ENCODE results near the gene APBB1IP.
"Not testable (repeated sequence)": the region's sequence is repeated elsewhere in the genome, so short reads cannot be mapped to it uniquely, and the experiment has no call there.

The APBB1IP gene

DNA sequence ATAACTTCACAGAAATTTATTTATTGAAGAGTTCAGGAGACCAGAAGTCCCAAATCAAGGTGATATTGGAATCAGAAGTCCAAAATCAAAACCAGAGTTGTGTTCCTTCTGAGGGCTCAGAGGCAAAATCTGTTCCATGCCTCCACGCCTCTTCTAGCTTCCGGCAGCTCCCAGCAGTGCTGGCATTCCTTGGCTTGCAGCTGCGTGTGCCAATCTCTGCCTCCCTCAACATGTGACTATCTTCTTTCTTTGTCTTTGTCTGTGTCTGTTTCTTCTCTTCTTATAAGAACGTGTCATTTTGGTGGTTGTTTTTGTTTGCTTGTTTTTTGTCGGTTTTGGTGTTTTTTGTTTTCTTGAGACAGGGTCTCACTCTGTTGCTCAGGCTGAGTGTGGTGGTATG is 116.1 kb downstream of the APBB1IP start:
- no peak for DNase-seq (ENCODE audit: low read depth in 1 of 2, low spot score in 1 of 2)

DNA sequence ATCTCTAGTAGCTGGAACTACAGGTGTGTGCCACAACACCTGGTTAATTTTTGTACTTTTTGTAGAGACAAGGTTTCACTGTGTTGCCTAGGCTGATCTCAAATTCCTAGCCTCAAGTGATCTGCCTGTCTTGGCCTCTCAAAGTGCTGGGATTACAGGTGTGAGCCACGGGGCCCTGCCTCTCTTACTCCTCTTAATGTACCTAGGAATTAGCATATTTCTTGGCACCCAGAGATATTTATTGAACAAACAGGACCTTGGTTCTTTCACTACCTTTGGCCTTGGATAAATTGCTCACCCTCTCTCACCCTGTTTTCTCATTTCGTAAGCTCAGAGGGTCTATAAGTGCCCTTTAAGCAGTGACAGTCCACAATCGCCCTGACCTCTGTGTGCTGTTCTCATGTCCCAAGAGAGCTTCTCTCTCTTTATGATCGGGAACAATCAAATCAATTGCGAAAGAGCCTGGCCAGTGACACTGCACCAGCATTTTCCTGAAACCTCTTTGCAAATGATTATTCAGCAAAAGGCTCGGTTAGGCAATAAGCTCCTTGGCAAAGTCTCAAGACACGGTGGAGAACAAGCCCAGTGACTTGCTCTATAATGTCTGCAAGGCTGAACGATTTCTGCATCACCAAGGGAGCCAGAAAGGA is 117.7 kb downstream of the APBB1IP start:
- DNase-seq (ENCODE audit: low read depth in 1 of 2, low spot score in 1 of 2): no peak

DNA sequence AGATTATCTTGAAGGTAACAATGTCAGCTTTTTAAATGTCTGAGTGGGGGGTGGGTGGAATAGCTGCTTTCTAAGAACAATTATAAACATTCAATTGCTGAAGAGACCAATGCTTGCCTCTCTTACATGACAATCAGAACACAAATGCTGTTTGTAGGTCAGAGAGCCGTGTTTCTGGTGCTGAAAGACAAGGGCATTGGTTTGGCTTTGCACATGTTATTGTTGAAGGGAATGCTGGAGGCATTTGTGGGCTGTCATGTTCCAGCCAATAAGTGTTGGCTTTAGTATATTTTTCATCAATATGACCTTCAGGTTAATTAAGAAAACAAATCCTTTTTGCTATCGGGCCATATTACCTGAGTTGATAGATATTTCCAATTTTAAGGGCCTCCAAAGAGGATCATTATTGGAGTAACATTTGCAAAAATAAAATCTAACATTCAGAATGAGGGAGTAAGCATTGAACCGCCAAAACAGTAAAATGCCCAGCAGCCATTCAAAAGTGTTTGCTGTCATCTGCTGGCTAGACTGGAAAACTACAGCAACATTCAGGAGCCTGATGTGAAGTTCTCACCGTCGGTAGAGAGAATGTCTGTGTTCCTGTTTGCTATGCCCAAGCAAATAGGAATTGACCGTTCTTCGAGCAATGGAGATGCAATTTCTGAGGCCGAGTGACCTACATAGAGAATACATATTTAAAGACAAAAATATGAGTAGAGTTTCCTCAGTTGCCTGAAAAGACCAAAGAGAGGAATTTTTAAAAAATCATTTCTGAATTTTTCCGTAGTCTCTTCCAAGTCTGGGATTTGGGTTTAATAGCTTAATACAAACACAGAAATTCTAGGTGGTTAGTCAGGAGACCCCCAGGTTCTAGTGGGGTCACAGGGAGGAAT is 118.9 kb downstream of the APBB1IP start:
- peak in 1 of 2 donors; percentile 39 for DNase-seq (ENCODE audit: low read depth in 1 of 2, low spot score in 1 of 2)

DNA sequence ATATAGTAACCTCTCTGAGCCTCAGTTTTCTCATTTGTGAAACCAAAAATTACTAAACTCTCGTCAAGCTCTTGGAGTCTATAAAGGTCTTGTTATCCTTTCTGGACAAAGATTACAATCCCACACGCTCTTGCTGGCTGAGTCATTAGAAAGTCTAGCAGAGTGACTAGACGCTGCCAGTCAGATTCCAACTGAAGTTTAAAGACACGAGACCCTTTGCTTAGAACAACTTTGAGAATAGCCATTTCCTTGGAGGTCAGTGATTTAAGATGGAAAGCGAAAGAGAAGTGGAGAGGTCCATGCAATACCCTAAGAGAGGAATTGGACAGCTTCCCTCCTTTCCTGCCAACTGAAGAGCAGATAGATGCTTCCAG is 119.5 kb downstream of the APBB1IP start:
- DNase-seq (ENCODE audit: low read depth in 1 of 2, low spot score in 1 of 2): no peak

DNA sequence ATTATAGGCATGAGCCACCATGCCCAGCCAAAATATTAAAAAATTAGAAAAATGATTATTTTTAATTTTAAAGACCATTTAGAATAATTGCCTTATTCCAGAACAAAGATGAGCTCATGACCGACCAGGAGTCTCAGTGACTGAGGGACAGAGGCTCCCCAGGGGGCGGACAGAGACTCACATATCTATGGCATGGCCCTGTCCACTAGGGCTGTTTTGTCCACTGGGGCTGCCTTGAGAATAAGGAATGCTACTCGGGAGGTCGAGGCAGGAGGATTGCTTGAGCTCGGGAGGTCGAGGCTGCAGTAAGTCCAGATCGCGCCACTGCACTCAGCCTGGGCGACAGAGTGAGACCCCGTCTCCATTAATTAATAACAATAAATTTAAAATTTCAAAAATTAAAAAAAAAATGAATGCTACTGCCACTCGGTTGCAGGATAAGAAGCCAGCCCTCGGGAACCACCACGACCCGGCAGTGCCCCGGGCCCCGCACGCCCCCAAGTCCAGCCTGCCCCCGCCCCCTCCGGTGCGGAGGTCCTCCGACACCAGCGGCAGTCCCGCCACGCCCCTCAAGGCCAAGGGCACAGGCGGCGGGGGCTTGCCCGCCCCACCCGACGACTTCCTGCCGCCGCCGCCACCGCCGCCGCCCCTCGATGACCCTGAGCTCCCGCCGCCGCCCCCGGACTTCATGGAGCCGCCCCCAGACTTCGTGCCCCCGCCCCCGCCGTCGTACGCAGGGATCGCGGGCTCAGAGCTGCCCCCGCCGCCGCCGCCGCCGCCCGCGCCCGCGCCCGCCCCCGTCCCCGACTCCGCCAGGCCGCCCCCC is 128.6 kb downstream of the APBB1IP start:
- DNase-seq (ENCODE audit: low read depth in 1 of 2, low spot score in 1 of 2): no peak

DNA sequence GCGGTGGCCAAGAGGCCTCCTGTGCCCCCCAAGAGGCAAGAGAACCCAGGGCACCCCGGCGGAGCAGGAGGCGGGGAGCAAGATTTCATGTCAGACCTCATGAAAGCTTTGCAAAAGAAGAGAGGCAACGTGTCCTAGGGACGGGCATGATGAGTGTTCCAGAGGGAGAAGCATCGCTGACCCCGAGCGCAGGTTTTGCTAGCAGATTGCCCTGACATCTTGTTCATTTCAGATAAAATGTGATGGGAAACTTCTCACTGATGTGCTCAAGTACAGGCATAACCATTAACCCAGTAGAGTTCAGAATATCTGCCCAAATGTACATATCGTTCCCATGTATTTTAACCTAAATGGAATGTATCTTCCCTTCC is 129.2 kb downstream of the APBB1IP start:
- DNase-seq (ENCODE audit: low read depth in 1 of 2, low spot score in 1 of 2): no peak

DNA sequence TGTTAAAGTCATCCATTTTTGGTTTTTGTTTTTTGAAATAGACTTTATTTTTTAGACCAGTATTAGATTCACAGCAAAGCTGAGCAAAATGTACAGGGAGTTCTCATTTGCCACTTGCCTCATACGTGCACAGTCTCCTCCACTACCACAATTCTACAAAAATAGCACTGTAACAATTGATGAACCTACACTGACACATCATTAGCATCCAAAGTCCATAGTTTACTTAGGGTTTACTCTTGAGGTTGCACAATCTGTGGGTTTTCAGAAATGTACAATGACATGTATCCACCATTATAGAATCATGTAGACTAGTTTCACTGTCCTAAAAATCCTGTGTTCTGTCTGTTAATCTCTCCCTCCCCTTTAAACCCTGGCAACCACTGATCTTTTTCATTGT is 133.5 kb downstream of the APBB1IP start:
- no peak for DNase-seq (ENCODE audit: low read depth in 1 of 2, low spot score in 1 of 2)

DNA sequence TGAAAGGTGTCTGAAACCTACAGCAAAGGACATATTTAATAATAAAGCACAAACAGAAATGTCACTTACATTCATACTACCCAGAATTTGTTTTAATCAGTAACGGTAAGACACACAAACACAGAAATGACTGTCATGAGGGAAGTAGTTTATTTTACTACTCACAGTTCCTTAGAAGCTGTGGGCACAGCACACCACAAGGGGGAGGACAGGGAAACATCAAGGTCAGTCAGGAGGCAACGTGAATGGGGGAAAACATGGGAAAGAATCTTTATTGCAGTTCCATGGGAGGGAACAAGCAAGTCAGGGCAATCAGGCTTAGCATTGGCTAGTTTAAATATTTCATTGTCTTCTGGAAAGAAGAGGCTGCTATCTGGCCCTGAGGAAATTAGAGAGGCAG is 135.5 kb downstream of the APBB1IP start:
- DNase-seq (ENCODE audit: low read depth in 1 of 2, low spot score in 1 of 2): no peak

DNA sequence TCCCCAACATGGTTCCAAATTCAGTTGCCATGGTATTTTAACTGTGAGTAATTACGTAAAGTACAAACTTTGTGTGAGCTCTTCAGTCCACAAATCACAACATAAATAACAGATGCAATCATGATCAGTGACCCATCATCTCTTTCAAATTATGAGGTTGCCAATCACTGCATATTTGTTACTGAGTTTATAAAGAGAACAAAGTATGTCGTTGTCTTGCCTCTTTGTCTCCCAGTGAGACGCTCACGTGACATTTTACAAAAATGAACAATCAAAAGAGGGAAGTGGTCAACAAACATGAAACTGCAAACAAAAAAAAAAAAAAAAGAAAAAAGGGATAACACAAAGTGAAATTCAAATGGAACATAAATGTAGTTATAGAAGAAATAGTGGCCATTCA is 136.6 kb downstream of the APBB1IP start:
- no peak for DNase-seq (ENCODE audit: low read depth in 1 of 2, low spot score in 1 of 2)

DNA sequence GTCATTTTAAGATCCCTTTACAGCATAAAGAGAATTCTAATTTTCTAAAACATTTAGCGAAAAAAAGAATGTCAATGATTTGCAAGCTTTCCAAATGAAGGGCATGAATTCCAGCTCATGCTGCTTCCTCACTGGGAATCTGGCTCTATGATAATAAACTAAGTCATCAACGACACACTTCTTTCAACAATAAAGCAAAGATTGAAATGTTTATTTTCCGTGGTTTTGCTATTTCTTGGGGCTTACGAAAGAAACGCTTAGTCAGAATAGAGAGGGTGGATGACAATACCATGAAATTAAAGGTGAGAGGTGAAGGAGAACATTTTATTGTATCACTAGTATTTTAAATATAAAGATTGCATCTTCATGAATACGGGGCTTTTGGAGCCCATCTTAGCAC is 140.2 kb downstream of the APBB1IP start:
- DNase-seq (ENCODE audit: low read depth in 1 of 2, low spot score in 1 of 2): not testable (repeated sequence)

DNA sequence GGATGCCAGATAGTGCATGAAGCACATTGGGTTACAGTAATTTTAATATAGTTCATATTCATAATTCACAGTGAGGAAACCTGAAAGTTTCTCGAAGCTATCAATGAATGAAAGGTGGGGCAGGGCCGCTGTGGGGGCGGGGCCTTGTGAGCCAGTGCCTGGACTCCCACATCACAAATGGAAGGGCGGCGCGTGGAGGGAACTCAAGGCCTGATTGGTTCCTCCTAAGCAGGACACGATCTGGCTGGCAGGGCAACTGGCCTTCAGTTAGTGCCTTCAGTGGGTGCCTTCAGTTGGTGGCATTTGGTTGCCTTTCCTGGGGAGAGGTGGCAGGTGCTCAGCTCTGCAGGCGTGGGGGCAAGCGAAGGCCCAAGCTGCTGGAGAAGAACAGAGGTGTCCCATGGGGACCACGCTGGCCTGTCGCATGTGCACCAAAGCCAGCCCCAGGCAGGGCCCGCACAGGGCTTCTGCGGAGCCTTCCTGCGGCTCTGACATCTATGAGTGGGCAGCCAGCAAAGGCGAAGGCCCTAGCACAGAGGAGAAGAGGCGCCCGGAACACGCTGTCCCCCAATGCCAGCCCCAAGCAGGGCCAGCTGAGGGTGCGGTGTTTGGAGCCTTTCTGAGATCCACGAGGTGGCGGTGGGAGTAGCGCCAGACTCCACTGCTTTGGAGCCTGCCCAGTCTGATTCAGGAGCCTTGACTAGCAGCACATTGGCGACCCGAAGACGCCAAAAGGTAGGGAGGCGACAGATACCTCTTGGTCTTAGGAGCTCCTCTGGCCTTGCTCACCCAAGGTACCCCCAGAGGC is 141.3 kb downstream of the APBB1IP start:
- DNase-seq (ENCODE audit: low read depth in 1 of 2, low spot score in 1 of 2): no peak

DNA sequence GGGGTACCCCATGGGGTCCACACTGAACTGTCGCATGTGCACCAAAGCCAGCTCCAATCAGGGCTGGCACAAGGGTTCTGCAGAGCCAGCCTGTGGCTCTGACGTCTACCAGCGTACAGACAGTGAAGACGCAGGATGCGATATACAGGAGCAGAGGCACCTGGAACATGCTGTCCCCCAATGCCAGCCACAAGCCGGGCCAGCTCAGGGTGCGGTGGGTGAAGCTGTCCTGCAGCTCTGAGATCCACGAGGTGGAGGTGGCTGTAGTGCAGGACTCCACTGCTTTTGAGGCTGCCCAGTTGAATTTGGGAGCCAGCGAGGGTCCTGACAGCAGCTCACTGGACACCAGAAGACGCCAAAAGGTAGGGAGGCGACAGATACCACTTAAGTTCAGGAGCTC is 148.1 kb downstream of the APBB1IP start:
- DNase-seq (ENCODE audit: low read depth in 1 of 2, low spot score in 1 of 2): no peak

DNA sequence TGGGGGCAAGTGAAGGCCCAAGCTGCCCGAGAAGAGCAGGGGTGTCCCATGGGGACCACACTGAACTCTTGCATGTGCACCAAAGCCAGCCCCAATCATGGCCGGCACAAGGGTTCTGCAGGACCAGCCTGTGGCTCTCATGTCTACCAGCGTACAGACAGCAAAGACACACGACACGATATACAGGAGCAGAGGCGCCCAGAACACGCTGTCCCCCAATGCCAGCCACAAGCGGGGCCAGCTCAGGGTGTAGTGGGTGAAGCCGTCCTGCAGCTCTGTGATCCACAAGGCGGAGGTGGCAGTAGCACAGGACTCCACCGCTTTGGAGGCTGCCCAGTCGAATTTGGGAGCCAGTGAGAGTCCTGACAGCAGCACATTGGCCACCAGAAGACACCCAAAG is 150.5 kb downstream of the APBB1IP start:
- DNase-seq (ENCODE audit: low read depth in 1 of 2, low spot score in 1 of 2): no peak

DNA sequence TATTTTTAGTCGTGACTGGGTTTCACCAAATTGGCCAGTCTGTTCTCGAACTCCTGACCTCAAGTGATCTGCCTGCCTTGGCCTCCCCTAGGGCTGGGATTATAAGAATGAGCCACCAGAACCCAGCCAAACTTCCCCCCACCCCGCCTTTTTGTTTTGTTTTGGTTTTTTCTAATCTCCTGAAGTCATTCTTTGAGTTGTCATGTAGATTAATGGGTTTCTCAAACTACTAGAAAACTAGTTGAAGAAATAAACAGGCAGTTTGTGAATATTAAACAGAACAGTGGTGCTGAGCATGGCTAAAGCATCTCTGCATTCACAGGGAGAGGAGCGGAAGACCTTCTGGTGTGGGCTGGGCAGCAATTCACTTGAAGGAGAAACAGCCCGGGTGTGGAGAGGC is 151.7 kb downstream of the APBB1IP start:
- DNase-seq (ENCODE audit: low read depth in 1 of 2, low spot score in 1 of 2): not testable (repeated sequence)

DNA sequence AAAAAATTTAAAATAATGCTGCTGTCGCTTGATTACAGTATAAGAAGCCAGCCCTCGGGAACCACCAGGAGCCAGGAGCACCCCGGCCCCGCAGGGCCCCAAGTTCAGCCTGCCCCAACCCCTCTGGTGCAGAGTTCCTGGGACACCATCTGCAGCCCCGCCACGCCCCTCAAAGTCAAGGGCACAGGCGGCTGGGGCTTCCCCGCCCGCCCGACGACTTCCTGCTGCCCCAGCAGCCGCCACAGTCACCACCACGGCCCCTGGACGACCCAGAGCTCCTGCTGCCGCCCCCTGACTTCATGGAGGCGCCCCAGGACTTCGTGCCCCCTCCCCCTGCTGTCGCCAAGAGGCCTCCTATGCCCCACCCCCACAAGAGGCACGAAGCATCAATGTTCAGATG is 155.8 kb downstream of the APBB1IP start:
- no peak for DNase-seq (ENCODE audit: low read depth in 1 of 2, low spot score in 1 of 2)

DNA sequence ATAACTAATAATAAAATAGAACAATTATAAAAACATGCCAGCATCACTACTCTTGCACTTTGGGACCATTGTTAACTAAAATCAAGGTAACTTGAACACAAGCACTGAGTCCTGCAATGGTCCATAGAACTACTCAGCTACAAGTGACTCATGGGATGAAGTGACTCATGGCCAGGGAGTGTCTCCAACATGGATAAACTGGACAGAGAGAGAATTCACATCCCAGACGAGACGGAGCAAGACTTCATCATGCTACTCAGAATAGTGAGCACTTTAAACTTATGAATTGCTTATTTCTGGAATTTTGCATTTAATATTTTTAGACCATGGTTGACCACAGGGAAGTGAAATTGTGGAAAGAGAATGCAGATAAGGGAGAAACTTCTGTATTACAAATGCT is 165.1 kb downstream of the APBB1IP start:
- not testable (repeated sequence) for DNase-seq (ENCODE audit: low read depth in 1 of 2, low spot score in 1 of 2)

DNA sequence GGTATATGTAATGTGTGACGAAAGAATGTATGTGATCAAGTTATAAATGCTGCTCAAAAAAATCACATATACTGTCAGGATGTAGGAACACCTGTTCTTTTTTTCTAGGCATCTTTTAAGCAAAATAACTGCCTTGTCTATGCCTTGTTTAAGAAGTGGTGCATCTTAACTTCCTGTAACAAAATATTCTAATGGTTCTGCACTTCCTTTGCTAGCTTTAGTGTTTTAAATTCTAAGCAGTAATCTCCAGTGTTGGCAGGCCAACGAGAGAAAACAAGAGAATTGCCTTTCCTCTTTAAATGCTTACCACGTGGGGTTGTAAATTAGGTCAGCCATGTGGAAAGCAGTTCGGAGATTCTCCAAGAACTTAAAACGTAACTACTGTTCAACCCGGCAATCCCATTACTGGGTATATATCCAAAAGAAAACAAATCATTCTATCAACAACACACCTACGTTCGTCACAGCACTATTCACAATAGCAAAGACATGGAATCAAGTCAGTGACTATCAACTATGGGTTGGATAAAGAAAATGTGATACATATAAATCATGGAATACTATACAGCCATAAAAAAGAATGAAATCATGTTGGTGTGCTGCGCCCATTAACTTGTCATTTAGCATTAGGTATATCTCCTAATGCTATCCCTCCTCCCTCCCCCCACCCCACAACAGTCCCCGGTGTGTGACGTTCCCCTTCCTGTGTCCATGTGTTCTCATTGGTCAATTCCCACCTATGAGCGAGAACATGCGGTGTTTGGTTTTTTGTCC is 166.4 kb downstream of the APBB1IP start:
- not testable (repeated sequence) for DNase-seq (ENCODE audit: low read depth in 1 of 2, low spot score in 1 of 2)

DNA sequence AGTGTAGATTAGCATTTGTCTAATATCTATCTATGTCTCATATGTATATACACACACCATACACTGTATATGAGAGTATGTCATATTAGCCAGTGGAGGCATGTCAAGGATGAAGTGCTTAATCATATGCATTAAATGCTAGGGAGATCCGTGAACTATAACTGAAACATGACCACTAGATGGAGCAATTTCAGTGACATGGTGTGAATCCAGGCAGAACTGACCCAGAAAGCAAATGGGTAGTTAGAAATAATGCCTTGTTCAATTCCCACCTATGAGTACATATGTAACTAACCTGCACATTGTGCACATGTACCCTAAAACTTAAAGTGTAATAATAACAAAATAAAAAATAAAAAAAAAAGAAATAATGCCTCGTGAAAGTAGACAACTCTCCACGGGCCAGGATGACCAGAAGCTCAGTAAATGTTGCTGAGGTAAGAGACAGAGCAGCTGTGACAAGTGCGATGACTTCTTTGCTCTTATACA is 168.3 kb downstream of the APBB1IP start:
- not testable (repeated sequence) for DNase-seq (ENCODE audit: low read depth in 1 of 2, low spot score in 1 of 2)

DNA sequence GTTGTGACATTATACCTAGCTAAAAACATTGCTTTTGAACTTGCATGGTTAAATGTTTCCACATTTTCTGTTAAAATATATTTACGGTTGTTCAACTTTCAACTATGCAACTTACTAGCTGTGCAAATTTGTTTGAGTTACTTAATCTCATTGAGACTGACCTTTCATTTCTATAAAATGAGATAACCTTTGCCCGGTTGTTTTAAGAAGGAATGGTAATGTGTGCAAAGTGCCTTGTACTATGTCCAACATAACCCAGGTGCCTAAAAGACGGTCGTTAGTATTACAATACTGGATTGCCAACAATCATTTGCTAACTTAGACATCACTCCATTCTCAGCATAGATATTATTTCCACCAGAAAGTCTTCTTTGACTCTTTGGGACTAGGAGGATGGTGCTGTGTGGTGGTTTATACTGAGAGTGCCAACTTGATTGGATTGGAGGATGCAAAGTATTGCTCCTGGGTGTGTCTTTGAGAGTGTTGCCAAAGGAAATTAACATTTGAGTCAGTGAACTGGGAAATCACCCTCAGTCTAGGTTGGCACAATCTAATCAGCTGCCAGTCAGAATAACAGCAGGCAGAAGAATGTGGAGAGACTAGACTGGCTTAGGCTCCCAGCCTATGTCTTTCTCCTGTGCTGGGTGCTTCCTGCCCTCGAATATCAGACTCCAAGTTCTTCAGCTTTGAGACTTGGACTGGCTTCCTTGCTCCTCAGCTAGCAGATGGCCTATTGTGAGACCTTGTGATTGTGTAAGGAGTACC is 174.2 kb downstream of the APBB1IP start:
- no peak for DNase-seq (ENCODE audit: low read depth in 1 of 2, low spot score in 1 of 2)

Data from activated CD4-positive, alpha-beta T cell treated with anti-CD3 and anti-CD28 coated beads, Interleukin-2, amount 50 U/mL, for 24 hours (primary cell).